Left cardiac atrium (tissue), 2 donors: ENCODE results near the gene ARL5A. TPM values are rescaled to one million over a fixed set of nuclear protein-coding genes. Genes with fewer than 3 reads are reported as not detected.

Experiments used
- total RNA-seq, 2 donors: library from RNA; stranded (reverse); fragmentation: NEBNext Ultra II Directional; extraction: Animal tissue kit (Norgen Biotek cat#: 25700); gene quantifications; one replicate each; pipeline ENCODE4 v1.2.1, GENCODE V29; 2021
- donor health status: DM: no; HTN: yes; CAD: no; lungs with severe emphysema.
- donor health status: DM: yes; HTN: yes; CAD: no.

The ARL5A gene
- total RNA-seq, 2 donors from 2014 or later: 64.4 to 82.9 TPM

Other genes with a start within 250 kb of the ARL5A start
- gene NEB, start 93.9 kb downstream of the ARL5A start, total RNA-seq: 10 to 100 TPM; 24.7 to 30.5 TPM